HepG2 (cell line): Measurements from ENCODE around the gene ZCCHC9. TPM values are rescaled to one million over a fixed set of nuclear protein-coding genes. Genes with fewer than 3 reads are reported as not detected.

Experiments
- ARID4A ChIP-seq: sonication (generic); formaldehyde crosslinking; IDR thresholded peaks from 2 replicates; pipeline ENCODE4 v1.5.0; 2020; ENCODE audit warnings: mild to moderate bottlenecking, missing genetic modification reagents, borderline replicate concordance
- BHLHE40 ChIP-seq: IDR thresholded peaks from 2 replicates; pipeline ENCODE4 v1.6.1; 2011; ENCODE audit warnings: low read length, improper control_type of control experiment
- DPF2 ChIP-seq: sonication (generic); formaldehyde crosslinking; IDR thresholded peaks from 2 replicates; pipeline ENCODE4 v1.4.0; 2020; ENCODE audit warnings: mild to moderate bottlenecking, low read depth, missing genetic modification reagents, borderline replicate concordance
- ESRRA ChIP-seq: sonication (generic); formaldehyde crosslinking; IDR thresholded peaks from 2 replicates; pipeline ENCODE4 v1.5.1; 2020; ENCODE audit warnings: mild to moderate bottlenecking, low read depth, missing genetic modification reagents
- FOXK1 ChIP-seq: sonication (generic); formaldehyde crosslinking; IDR thresholded peaks from 2 replicates; pipeline ENCODE4 v1.4.0; 2020; ENCODE audit warnings: low read depth, missing genetic modification reagents, borderline replicate concordance
- HOXA3 ChIP-seq: sonication (generic); formaldehyde crosslinking; IDR thresholded peaks from 2 replicates; pipeline ENCODE4 v1.5.0; 2020; ENCODE audit warnings: missing genetic modification reagents
- NONO ChIP-seq, 2 experiments: fragments of 450-650 bp in 1 of 2; sonication (generic) in 1 of 2; formaldehyde crosslinking in 1 of 2; IDR thresholded peaks in 1 of 2; conservative IDR thresholded peaks in 1 of 2; 2 replicates each; pipeline versions ENCODE4 v1.6.1 to v1.8.0; 2017 to 2022; ENCODE audit warnings: mild to moderate bottlenecking in 1 of 2, missing genetic modification reagents in 1 of 2, moderate library complexity in 1 of 2
- PAXIP1 ChIP-seq: sonication (generic); formaldehyde crosslinking; conservative IDR thresholded peaks from 2 replicates; pipeline ENCODE4 v1.4.0; 2020; ENCODE audit warnings: mild to moderate bottlenecking, missing genetic modification reagents, moderate library complexity
- PRDM15 ChIP-seq: sonication (generic); formaldehyde crosslinking; IDR thresholded peaks from 2 replicates; pipeline ENCODE4 v1.4.0; 2020; ENCODE audit warnings: missing genetic modification reagents
- RCOR2 ChIP-seq: IDR thresholded peaks from 2 replicates; pipeline ENCODE4 v1.6.1; 2016; ENCODE audit warnings: missing biosample characterization, missing genetic modification reagents
- TFE3 ChIP-seq: IDR thresholded peaks from 2 replicates; pipeline ENCODE4 v1.6.1; 2016
- TIGD3 ChIP-seq: sonication (generic); formaldehyde crosslinking; IDR thresholded peaks from 2 replicates; pipeline ENCODE4 v1.5.1; 2020; ENCODE audit warnings: mild to moderate bottlenecking, missing genetic modification reagents, borderline replicate concordance
- ZNF264 ChIP-seq: sonication (generic); formaldehyde crosslinking; IDR thresholded peaks from 2 replicates; pipeline ENCODE4 v1.4.0; 2020; ENCODE audit warnings: missing genetic modification reagents
- ZNF883 ChIP-seq: sonication (generic); formaldehyde crosslinking; IDR thresholded peaks from 2 replicates; pipeline ENCODE4 v1.5.1; 2020; ENCODE audit warnings: mild to moderate bottlenecking, missing genetic modification reagents; ENCODE audit errors: not compliant biosample characterization
- polyA plus RNA-seq, 8 experiments: library from polyadenylated mRNA; depleted of rRNA in 3 of 8; stranded (reverse) in 7 of 8; unstranded in 1 of 8; fragments of >200 nt; fragmentation: Illumina TruSeq in 4 of 8; extraction: Trizol in 4 of 8; gene quantifications; 2 replicates each; pipeline versions ENCODE4 v1.2.1 to v1.2.3, GENCODE V29; 2011 to 2016; ENCODE audit warnings: low read depth in 4 of 8, missing spikeins in 1 of 8, mixed read lengths in 1 of 8; ENCODE audit not compliant: insufficient read depth in 1 of 8
- total RNA-seq, 5 experiments: library from RNA; depleted of rRNA; stranded (reverse); fragments of >200 nt; fragmentation: Illumina TruSeq; extraction: Trizol; gene quantifications; 2 replicates each; pipeline ENCODE4 v1.2.3, GENCODE V29; 2016; ENCODE audit warnings: low read depth in 1 of 5

ZCCHC9 gene
- total and polyA plus RNA-seq, 2 of the 13 experiments (the other 11 are each of a cell fraction or from before 2014, with no cell fraction given): 28.7 to 52.5 TPM

- TF ChIP-seq ARID4A: peak; percentile 19; the same call in 1 of the 2 replicates
- 0 out of 2 replicates have a peak, but pooled peaks have one; percentile 27 for TF ChIP-seq TFE3 (CRISPR knock-in tag)
- TF ChIP-seq BHLHE40: no peak
- 0 out of 2 replicates have a peak, but pooled peaks have one; percentile 42 for TF ChIP-seq RCOR2 (CRISPR knock-in tag)
- TF ChIP-seq ESRRA (CRISPR knock-in tag): 0 out of 2 replicates have a peak, but pooled peaks have one; percentile 56
- TF ChIP-seq NONO (IDR thresholded peaks at IDR 0.05): no peak
- peak; percentile 76 for TF ChIP-seq NONO (CRISPR knock-in tag; conservative IDR thresholded peaks at IDR 0.05)
- TF ChIP-seq DPF2 (CRISPR knock-in tag): peak; percentile 77; the same call in 1 of the 2 replicates
- TF ChIP-seq HOXA3 (CRISPR knock-in tag): peak; percentile 72
- TF ChIP-seq PAXIP1 (CRISPR knock-in tag): peak; percentile 98
- TF ChIP-seq TIGD3: no peak
- peak; percentile 74 for TF ChIP-seq ZNF264 (CRISPR knock-in tag)
- TF ChIP-seq ZNF883 (CRISPR knock-in tag): no peak
- peak; percentile 76 for TF ChIP-seq FOXK1 (CRISPR knock-in tag)
- no peak for TF ChIP-seq PRDM15
These were observed 51.8 kb downstream of the ZCCHC9 start (continued) for GRCh38 chr5:81353189-81353588.
